Gastroesophageal sphincter (tissue), 3 donors: ENCODE data around the gene CC2D2A.

Experiments used
- POLR2A ChIP-seq, 2 donors: fragments of 450-650 bp; IDR thresholded peaks; one replicate each; pipeline ENCODE4 v1.6.1; 2017; ENCODE audit warnings: antibody characterized with exemption in 2 of 2, mild to moderate bottlenecking in 2 of 2, moderate library complexity in 1 of 2
- TF ChIP-seq, protein P1 (sequence below), 4 experiments: fragments of 200-600 bp in 2 of 4; fragments of 450-650 bp in 2 of 4; sonication (generic) in 1 of 4; IDR thresholded peaks; one replicate each; pipeline ENCODE4 v1.5.1; 2017 to 2019; ENCODE audit warnings: antibody characterized with exemption in 4 of 4, mild to moderate bottlenecking in 2 of 4, moderate library complexity in 2 of 4

DNA sequence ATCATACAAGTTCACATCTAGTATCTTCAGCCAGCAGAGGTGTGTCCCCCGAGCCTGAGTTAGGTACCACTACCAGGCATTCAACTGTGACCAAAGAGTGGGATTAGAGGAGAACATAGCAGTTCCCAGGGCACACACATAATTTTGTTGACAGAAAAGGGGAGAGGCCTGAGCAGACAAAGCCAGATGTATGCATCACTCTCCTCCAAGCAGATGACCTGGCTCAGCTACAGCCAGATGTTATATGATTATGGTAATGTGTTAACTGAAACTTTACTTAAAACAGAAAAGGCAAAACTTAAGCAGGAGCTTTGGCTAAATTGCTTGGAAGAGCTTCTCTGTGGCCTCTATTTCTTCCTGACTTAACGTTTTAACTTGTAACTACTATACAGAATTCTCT is 88.9 kb downstream of the CC2D2A start:
- TF ChIP-seq POLR2A (IDR thresholded peaks at IDR 0.05): no peak
- TF ChIP-seq, protein P1, sequence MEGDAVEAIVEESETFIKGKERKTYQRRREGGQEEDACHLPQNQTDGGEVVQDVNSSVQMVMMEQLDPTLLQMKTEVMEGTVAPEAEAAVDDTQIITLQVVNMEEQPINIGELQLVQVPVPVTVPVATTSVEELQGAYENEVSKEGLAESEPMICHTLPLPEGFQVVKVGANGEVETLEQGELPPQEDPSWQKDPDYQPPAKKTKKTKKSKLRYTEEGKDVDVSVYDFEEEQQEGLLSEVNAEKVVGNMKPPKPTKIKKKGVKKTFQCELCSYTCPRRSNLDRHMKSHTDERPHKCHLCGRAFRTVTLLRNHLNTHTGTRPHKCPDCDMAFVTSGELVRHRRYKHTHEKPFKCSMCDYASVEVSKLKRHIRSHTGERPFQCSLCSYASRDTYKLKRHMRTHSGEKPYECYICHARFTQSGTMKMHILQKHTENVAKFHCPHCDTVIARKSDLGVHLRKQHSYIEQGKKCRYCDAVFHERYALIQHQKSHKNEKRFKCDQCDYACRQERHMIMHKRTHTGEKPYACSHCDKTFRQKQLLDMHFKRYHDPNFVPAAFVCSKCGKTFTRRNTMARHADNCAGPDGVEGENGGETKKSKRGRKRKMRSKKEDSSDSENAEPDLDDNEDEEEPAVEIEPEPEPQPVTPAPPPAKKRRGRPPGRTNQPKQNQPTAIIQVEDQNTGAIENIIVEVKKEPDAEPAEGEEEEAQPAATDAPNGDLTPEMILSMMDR (IDR thresholded peaks at IDR 0.05): no peak
